ENCODE measurements around the gene YIF1B. TPM values are rescaled to one million over a fixed set of nuclear protein-coding genes. Genes with fewer than 3 reads are reported as not detected.

YIF1B gene
- total RNA-seq, 4 donors from 2014 or later = 24.0 to 42.8 (median 27.3) TPM

DNA sequence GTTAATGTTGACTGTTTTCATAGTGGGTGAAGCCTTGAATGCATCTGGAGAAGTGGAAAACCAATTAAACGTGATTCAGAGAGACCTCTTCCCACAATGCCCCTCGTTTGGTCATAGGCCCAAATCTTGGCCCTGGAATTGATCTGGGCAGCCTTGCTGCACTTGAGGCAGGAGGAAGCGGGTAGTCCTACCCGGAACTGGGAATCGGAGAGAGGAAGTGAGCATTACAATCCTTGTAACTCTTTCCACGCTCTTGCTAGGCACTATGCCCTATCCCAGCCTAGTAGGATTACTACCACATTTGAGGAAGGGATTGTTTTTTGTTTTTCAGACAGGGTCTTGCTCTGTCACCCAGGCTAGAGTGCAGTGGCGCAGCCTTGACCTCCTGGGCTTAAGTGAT is 7.5 kb upstream of the YIF1B start:
- intact Hi-C loops (cut with DNase I) = no loop called here
- DNase-seq = no peak
- 62 to 80% methylated on average over 7 of the region's 7 CpGs for WGBS, 2 donors

GRCh38 chr19:38321646-38322196 is 6.0 kb upstream of the YIF1B start:
- Histone ChIP-seq H3K4me1 (peaks cover 28 to 80% (median 44%) of the 10 kb centered on the region in 3 donors), H3K27me3 (no peaks in the 10 kb centered on the region), H3K9me3 (no peaks in the 10 kb centered on the region), H3K27ac (peak overlapping the region; percentile 87 to 93 (median 90)), H3K36me3 (peaks cover 11 to 36% (median 14%) of the 10 kb centered on the region in 3 donors), H3K4me3 (peak overlapping the region; percentile 62 to 86 (median 78))
- no peak for DNase-seq
- TF ChIP-seq CTCF (IDR thresholded peaks at IDR 0.05) (peak in 1 of 6 experiments; percentile 12), POLR2A (IDR thresholded peaks at IDR 0.05) (peak in 2 of 4 donors; percentile 14 to 52)
- intact Hi-C loops (cut with DNase I) = no loop called here
- WGBS, 2 donors = 45 to 53% methylated on average over 5 to 7 of the region's 11 CpGs

More for the DNA sequence above, 7.5 kb upstream of the YIF1B start:
- H3K4me3 ChIP-seq = no peak overlapping the region
- peak overlapping the region in 3 of 4 donors; percentile 25 to 87 (median 27) for H3K27ac ChIP-seq
- no peaks in the 10 kb centered on the region for H3K9me3 ChIP-seq
- H3K4me1 ChIP-seq = peaks cover 27 to 64% (median 42%) of the 10 kb centered on the region in 3 donors
- TF ChIP-seq POLR2A (IDR thresholded peaks at IDR 0.05) (no peak), CTCF (IDR thresholded peaks at IDR 0.05) (no peak)
- H3K27me3 ChIP-seq = no peaks in the 10 kb centered on the region
- H3K36me3 ChIP-seq = peaks cover 20 to 52% (median 29%) of the 10 kb centered on the region in 3 donors

GRCh38 chr19:38320969-38321339 is 5.2 kb upstream of the YIF1B start:
- peaks cover 34 to 87% (median 47%) of the 10 kb centered on the region in 3 donors for H3K4me1 ChIP-seq
- intact Hi-C loops (cut with DNase I) = no loop called here

DNA sequence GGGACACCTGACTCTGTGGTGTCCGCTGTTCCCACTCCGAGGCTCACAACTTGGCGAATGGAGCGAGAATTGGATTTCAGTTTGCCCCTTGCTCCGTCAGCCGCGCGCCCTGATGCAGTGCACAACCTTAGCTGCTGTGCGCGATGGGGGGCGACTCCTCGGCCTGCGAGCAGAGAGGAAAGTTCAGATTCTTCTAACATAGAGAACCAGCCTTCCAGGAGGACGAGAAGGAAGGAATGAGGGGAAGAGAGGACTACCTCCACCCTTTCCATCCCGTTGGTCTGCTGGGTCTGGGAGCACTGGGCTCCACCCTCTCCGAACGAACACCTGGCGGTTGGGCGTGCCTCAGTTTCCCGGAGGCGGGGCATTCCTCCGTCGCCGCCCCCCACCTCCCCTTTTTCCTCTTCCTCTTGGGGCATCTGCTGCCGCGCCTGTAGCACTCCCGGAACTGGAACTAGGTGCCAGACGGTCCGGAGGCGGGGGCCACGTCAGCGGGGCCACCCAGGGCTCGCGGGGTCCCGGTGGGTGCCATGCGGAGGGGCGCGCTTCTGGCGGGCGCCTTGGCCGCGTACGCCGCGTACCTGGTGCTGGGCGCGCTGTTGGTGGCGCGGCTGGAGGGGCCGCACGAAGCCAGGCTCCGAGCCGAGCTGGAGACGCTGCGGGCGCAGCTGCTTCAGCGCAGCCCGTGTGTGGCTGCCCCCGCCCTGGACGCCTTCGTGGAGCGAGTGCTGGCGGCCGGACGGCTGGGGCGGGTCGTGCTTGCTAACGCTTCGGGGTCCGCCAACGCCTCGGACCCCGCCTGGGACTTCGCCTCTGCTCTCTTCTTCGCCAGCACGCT is 3.9 kb upstream of the YIF1B start, which contains the start of gene KCNK6:
KCNK6 (plus strand) TSS at position 425 of the 838 bp plus-strand sequence; CDS start at position 531, 106 bp downstream.
- TF ChIP-seq CTCF (IDR thresholded peaks at IDR 0.05) (peak in 1 of 6 experiments; percentile 3), POLR2A (IDR thresholded peaks at IDR 0.05) (peak in 2 of 4 donors; percentile 76 to 93)
- intact Hi-C loops (cut with DNase I) = no loop called here
- Histone ChIP-seq H3K27me3 (no peaks in the 10 kb centered on the region), H3K4me1 (peaks cover 34 to 96% (median 55%) of the 10 kb centered on the region in 3 donors), H3K36me3 (peaks cover 0 to 16% (median 0%) of the 10 kb centered on the region in 3 donors), H3K4me3 (peak within 1 kb of the TSS; percentile 62 to 86 (median 78)), H3K9me3 (no peaks in the 10 kb centered on the region), H3K27ac (peak within 1 kb of the TSS; percentile 89 to 93 (median 90))
- DNase-seq = no peak
- WGBS, 2 donors = 4 to 13% methylated on average over 9 to 13 of the region's 76 CpGs

More at GRCh38 chr19:38320969-38321339, 5.2 kb upstream of the YIF1B start:
- Histone ChIP-seq H3K36me3 (peaks cover 6 to 29% (median 9%) of the 10 kb centered on the region in 3 donors), H3K4me3 (peak overlapping the region; percentile 62 to 86 (median 78)), H3K27me3 (no peaks in the 10 kb centered on the region), H3K9me3 (no peaks in the 10 kb centered on the region), H3K27ac (peak overlapping the region; percentile 87 to 93 (median 90))
- TF ChIP-seq CTCF (IDR thresholded peaks at IDR 0.05) = no peak
- no peak for TF ChIP-seq POLR2A (IDR thresholded peaks at IDR 0.05)
- WGBS, 2 donors = 83 to 95% methylated on average over 2 to 3 of the region's 3 CpGs
- DNase-seq = no peak

Data from esophagus squamous epithelium (tissue), 5 donors.